HG03025 (cell line): ENCODE data around the gene SGPP1.
A peak's percentile ranks its signal among the peaks of the same experiment; 100 is the strongest.
"Not testable (repeated sequence)": the region's sequence is repeated elsewhere in the genome, so short reads cannot be mapped to it uniquely, and the experiment has no call there.

Source experiments
- ATAC-seq: cut with Tn5 transposase; IDR thresholded peaks from one replicate; pipeline ENCODE4 v1.9.1; 2021; ENCODE audit warnings: mild to moderate bottlenecking, moderate library complexity; ENCODE audit not compliant: unreplicated experiment, low FRiP score

The SGPP1 gene

GRCh38 chr14:63642656-63643382 lies 85.0 kb downstream of the SGPP1 start:
- no peak for ATAC-seq

- ATAC-seq = peak; percentile 61
Observed at GRCh38 chr14:63642229-63642611, 85.6 kb downstream of the SGPP1 start.

DNA sequence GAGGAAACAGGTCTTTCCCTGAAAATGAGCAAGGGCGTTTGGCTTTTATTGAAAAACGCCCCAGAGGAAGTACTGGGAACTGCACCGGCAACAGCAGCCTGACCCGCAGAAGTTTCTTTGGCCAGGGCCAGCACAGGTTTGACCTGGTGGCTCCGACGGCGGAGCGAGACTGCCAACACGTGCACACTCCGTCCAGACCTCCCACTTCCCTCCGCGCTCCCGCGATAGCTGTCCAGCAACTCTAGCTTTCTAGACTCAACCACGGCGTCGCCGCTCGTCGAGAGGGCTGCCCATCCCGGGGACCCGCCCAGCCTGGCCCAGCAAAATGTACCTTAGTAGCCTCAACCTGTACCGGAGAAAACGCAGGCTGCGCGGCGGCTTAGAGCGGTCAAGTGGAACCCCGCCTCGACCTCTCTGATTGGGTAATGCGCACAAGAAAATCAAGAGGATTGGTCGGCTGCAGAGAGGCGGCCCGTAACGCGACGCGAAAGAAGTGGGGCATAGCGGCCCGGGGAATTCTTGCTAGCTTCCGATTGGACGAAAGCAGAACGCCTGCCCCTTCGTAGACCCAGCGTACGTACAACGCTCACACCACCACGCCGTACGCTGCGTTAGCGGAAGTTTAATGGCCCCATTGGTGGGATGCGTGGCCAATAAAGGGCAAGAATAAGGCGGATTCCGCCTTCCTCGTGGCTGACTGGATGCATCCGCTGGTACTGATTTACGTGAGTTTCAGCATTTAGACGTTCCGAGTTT lies 86.2 kb downstream of the SGPP1 start, which contains the start of gene WDR89:
Gene WDR89 (minus strand): TSS at position 399 of the 756 bp plus-strand sequence. CDS start 41,929 bp downstream, outside the sequence.
- ATAC-seq = peak; percentile 91

DNA sequence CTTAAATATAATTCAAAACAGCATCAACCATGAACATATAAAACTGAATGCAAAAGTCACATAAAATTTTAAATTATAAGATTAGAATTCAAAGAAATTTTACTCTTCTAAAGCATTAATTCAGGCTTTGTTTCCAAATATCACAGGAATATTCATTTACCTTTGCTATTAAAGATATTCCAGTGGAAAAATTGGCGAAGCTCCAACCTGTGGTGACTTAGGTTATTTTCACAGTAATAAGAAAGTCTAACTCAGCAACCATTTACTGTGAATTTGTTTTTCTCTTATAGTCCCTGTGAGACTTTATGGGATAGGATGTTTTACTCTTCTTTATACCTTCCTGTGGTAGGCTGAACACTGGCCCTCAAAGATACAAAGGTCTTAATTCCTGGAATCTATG lies 89.4 kb downstream of the SGPP1 start:
- ATAC-seq = no peak

DNA sequence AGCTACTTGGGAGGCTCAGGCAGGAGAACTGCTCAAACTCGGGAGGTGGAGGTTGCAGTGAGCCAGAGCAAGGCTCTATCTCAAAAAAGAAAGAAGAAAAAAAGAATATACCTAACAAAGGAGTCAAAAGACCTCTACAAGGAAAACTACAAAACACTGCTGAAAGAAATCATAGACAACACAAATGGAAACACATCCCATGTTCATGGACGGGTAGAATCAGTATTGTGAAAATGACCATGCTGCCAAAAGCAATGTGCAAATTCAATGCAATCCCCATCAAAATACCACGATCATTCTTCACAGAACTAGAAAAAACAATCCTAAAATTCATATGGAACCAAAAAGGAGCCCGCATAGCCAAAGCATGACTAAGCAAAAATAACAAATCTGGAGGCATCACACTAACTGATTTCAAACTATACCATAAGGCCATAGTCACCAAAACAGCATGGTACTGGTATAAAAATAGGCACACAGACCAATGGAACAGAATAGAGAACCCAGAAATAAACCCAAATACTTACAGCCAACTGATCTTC lies 91.7 kb downstream of the SGPP1 start:
- not testable (repeated sequence) for ATAC-seq
